ENCODE results near the gene ETV3.
"Not testable (repeated sequence)": the region's sequence is repeated elsewhere in the genome, so short reads cannot be mapped to it uniquely, and the experiment has no call there.

ETV3 gene

DNA sequence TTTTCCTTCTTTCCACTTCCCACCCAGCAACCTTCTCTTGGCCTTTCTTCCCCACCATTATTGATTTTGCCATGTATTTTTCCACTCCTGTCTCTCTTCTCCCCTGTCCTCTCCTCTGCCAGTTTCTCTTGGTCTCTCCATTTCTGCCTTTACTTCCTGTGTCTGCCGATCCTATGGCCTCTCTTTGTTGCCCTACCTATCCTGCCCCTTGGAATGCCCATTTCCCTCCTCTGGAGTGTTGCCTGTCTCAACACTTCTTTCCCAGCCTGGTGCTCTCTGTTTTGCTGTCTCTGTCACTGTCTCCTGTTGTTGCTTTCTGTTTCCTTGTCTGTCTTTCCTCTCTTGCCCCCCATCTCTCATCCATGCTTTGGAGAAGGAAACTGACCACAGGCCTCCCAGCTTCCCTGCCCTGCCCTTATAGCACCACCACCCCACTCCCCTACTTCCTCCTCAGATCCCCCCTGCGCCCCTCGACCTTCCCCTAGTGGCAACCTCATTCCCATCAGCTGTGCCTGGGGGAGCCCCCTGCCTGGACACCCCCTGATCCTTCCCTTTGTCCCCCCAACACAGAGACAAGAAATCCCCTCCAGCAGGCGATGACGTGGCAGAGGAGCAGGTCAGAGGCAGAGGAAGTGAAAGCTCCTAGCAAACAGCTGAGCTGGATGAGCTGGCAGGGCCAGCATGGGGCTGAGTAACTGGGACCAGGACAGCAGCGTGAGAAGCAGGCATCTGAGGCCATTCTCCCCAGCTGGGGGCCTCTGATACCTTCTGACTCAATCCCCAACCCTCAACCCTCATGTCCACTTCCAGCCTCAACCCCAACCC lies 32.0 kb downstream of the ETV3 start:
- H3K27ac ChIP-seq, result no peak overlapping the region
- TF ChIP-seq, protein P1, sequence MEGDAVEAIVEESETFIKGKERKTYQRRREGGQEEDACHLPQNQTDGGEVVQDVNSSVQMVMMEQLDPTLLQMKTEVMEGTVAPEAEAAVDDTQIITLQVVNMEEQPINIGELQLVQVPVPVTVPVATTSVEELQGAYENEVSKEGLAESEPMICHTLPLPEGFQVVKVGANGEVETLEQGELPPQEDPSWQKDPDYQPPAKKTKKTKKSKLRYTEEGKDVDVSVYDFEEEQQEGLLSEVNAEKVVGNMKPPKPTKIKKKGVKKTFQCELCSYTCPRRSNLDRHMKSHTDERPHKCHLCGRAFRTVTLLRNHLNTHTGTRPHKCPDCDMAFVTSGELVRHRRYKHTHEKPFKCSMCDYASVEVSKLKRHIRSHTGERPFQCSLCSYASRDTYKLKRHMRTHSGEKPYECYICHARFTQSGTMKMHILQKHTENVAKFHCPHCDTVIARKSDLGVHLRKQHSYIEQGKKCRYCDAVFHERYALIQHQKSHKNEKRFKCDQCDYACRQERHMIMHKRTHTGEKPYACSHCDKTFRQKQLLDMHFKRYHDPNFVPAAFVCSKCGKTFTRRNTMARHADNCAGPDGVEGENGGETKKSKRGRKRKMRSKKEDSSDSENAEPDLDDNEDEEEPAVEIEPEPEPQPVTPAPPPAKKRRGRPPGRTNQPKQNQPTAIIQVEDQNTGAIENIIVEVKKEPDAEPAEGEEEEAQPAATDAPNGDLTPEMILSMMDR (conservative IDR thresholded peaks at IDR 0.05), result no peak

DNA sequence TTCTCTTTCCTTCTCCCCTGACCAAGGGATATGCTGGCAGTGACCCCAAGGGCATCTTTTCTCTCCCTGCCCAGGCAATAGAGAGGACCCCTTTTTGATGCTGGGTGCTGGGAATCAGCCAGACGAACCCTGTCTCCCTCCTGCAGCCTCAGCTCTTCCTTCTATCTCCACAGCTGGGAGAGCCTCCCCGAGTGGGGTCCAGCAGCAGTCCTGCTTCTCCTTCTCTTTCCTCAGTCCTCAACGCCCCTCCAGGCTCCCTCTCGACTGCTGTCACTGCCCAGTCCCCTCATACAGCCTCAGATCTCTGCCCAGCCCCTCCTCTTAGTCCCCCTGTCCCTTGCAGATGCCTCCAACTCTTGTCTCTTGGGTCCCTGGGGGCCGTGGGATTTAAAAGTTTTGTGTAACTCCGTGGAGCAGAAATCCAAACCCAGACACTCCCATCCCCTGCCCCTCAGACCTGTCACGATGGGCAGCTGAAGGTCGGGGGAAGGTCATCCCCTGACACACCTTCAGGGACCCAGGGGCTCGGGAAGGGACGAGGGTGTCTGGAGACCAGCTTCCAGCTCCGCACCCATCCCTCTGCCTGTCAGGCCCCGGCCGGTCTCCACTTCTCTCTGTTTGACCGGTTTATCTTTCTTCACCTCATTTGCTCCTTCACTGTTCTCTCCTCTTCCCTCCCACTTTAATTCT lies 32.8 kb downstream of the ETV3 start:
- no peak overlapping the region for H3K27ac ChIP-seq
- TF ChIP-seq, protein P1 (conservative IDR thresholded peaks at IDR 0.05), result no peak

DNA sequence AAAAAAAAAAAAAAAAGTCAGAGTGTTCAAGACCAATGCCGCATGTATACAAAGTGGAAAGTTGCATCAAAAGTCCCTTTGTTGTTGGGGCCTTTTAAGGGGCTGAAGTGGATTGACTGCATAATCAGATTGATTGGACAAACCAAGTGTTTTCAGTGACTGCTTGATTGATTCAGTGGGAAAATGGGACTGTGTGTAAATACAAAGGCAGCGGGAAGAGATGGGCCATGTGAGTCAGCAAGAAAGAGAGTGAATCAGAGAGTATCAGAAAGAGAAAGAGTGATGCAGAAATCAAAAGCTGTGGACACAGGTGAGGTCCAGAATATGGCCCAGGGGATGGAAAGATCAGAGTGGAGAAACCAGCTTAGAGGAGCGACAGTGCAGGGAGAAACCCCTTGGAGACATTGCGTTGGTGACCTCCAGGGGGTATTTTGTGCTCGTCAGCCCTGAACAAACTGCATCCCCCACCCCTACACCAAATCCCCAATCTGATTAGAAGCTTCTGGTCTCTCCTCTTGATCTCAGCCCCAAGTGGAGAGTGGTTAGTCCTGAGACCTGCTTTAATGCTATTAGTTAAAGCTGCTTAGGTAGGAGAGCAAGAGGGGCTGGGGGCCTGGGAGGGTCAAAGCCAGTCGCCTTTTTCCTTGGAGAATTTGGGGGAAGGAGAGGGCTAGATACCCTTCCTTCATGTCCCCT lies 33.4 kb downstream of the ETV3 start:
- TF ChIP-seq, protein P1 (conservative IDR thresholded peaks at IDR 0.05), result no peak

DNA sequence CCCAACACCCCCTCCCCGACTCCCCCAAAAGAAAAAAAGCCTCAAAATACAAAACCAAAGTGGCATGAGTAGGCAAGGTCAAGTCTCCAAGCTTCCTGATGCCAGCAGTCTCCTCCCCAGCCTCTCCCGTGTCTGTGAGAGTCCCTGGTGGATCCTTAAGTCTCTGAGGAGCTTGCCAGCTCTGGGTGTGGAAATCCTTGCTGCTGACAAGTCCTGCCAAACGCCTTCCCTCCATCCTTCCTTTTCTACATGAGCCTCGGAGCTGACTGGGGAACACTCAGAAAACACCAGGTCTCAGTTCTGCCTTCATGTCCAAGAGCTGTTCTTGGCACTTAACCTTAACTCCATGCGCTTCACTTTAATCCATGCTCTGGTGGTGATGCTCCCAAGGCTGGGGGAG lies 34.9 kb downstream of the ETV3 start:
- H3K27ac ChIP-seq, result no peak overlapping the region
- TF ChIP-seq, protein P1 (conservative IDR thresholded peaks at IDR 0.05), result no peak

More for the DNA sequence above, 33.4 kb downstream of the ETV3 start:
- no peak overlapping the region for H3K27ac ChIP-seq

DNA sequence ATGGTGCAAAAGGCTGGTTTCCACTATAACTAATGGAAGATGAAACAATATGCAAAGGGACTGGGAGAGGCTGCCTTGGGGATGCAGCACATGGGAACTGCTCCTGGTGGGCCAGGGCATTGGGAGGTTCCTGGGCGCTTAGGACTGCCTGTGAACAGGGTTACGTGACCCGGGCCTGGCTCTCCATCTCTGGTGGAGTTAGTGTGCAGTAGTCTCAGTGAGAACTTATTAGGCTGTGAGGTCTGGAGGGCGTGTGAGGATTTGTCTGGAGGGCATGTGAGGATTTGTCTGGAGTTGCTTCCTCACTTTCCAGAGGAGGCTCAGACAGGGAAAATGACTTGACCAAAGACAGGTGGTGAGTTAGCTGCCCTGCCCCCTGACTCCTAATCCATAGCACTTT lies 37.0 kb downstream of the ETV3 start:
- no peak overlapping the region for H3K27ac ChIP-seq
- TF ChIP-seq, protein P1 (conservative IDR thresholded peaks at IDR 0.05), result no peak

DNA sequence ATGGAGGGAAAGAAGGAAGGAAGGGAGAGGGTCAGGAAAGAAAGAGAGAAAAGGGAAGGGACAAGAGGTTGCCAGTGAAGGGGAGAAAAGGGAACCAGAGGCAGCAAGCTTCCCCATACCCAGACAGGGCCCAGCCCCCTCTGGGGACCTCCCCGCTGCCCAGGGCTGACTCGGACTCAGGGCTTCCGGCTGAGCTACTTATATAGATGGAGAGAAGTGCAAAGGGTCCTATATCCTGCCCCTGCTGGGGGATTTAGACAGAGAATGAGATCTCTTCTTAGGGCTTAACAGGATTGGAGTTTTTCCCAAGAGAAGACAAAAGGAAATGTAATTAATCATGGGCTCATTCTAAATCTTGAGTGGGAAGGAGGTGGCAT lies 38.6 kb downstream of the ETV3 start, which contains the start of gene ETV3L:
Gene ETV3L, minus strand, starts transcription at position 176 of the 377 bp plus-strand sequence. CDS start 285 bp downstream, outside the sequence.
- TF ChIP-seq, protein P1 (conservative IDR thresholded peaks at IDR 0.05), result no peak
- H3K27ac ChIP-seq, result no peak within 1 kb of the TSS

DNA sequence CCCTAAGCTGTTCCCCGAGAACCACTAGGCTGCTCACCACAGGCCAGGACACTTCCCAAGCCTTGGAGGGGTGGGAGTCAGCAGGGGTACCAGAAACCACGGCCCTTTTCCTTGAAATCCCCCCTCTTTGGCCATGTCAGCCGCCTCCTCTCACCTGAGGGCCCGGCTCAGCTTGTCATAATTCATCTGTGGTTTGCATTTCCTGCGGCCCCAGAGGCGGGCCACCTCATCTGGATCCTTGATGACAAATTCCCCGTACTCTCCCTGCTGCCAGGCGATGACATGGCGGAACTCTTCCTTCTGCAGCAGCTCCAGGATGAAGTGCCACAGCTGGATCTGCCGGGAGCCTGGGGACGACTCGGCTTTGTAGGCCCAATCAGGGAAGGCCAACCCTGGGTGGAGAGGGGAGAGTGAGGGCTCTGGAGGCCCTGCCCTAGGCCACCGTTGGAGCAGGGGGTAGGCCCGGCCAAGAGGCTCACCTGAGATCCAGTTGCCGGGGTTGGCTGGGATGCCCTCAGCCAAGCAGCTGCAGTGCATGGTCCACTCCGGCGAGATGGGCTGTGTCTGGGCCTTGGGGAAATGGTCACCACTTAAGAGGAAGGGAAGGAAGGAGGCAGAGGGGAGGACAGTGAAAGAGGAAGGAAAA lies 39.1 kb downstream of the ETV3 start:
- not testable (repeated sequence) for H3K27ac ChIP-seq
